K562 (cell line): ENCODE results near the gene NR1H2. TPM values are rescaled to one million over a fixed set of nuclear protein-coding genes. Genes with fewer than 3 reads are reported as not detected.

Experiments used
- ATAC-seq: fragments of 200-7000 bp; cut with Tn5 transposase; 3 replicates; pipeline ENCODE4 v1.9.1; 2020; ENCODE audit warnings: moderate library complexity
- BruUV-seq: library from RNA; stranded (reverse); fragments of 400-500 nt; replicated peaks from 2 replicates; lab custom pipeline; 2021; lab: Mats Ljungman, UMichigan
- CTCF ChIA-PET: fragments of 300-600 bp; formaldehyde crosslinking; extraction: SDS; loops from one replicate; lab custom pipeline; 2021; ENCODE audit warnings: low intra/inter-chr PET ratio; lab: Yijun Ruan, JAX
- POLR2A ChIA-PET: fragments of 300-600, 350-650 bp; sonication (Branson Sonifier 250); formaldehyde crosslinking; extraction: SDS; loops from one replicate; lab custom pipeline; 2021; ENCODE audit warnings: antibody characterized with exemption, inconsistent platforms; lab: Yijun Ruan, JAX
- DNase-seq, 4 experiments: peaks; one replicate each; pipeline versions ENCODE4 v3.0.0 to v3.0.0-alpha.2; 2011 to 2018; ENCODE audit warnings: low spot score in 3 of 4, mixed read lengths in 3 of 4; ENCODE audit errors: extremely low read depth in 1 of 4
- FAIRE-seq: peaks from 2 replicates; lab custom pipeline; 2011; peaks lifted over from hg19 to GRCh38; lab: Jason Lieb, UNC
- H2AFZ ChIP-seq: 2 replicates; pipeline ENCODE4 v1.6.0; 2011; ENCODE audit warnings: low read depth, low read length, control low read depth, inconsistent platforms
- H3K27ac ChIP-seq: fragments of 200-600 bp; 3 replicates; pipeline ENCODE4 v1.8.0; 2011; ENCODE audit warnings: low read depth, mild to moderate bottlenecking, control low read depth, inconsistent platforms, low read length, moderate library complexity, mixed read lengths; ENCODE audit errors: extremely low read depth
- H3K27me3 ChIP-seq, 2 experiments: fragments of 300-600 bp in 1 of 2; 2 replicates in 1 of 2; 3 replicates in 1 of 2; pipeline versions ENCODE4 v1.6.0 to v1.8.0; 2011; ENCODE audit warnings: inconsistent platforms in 2 of 2, low read length in 2 of 2, mild to moderate bottlenecking in 1 of 2, mixed read lengths in 1 of 2, moderate library complexity in 1 of 2; ENCODE audit not compliant: control insufficient read depth in 2 of 2, insufficient read depth in 2 of 2
- H3K36me3 ChIP-seq: fragments of 300-600 bp; 3 replicates; pipeline ENCODE4 v1.8.0; 2011; ENCODE audit warnings: mild to moderate bottlenecking, low read length, inconsistent platforms; ENCODE audit not compliant: control insufficient read depth, insufficient read depth
- H3K4me1 ChIP-seq, 2 experiments: fragments of 200-600 bp in 1 of 2; replicated peaks in 1 of 2; 2 replicates in 1 of 2; 3 replicates in 1 of 2; pipeline versions ENCODE4 v1.5.1 to v1.8.0; 2011; ENCODE audit warnings: inconsistent platforms in 2 of 2, low read length in 2 of 2, mild to moderate bottlenecking in 1 of 2, mixed read lengths in 1 of 2, moderate library complexity in 1 of 2; ENCODE audit not compliant: control insufficient read depth in 2 of 2, insufficient read depth in 2 of 2
- H3K4me2 ChIP-seq: 2 replicates; pipeline ENCODE4 v1.6.1; 2011; ENCODE audit warnings: low read length, control low read depth, inconsistent platforms, mixed read lengths; ENCODE audit not compliant: insufficient read depth
- H3K4me3 ChIP-seq: fragments of 200-600 bp; sonication (generic), shearing (Covaris generic); 2 replicates; pipeline ENCODE4 v1.5.1; 2016; ENCODE audit warnings: control low read depth, inconsistent platforms
- H3K79me2 ChIP-seq: fragments of 200-600 bp; 3 replicates; pipeline ENCODE4 v1.8.0; 2011; ENCODE audit warnings: low read length, inconsistent platforms; ENCODE audit not compliant: control insufficient read depth, insufficient read depth
- H3K9ac ChIP-seq, 2 experiments: 2 replicates each; pipeline versions ENCODE4 v1.6.0 to v1.6.1; 2011; ENCODE audit warnings: low read depth in 2 of 2, low read length in 2 of 2, control low read depth in 1 of 2, inconsistent platforms in 1 of 2, mild to moderate bottlenecking in 1 of 2, mixed read lengths in 1 of 2; ENCODE audit not compliant: insufficient read depth in 1 of 2
- H3K9me1 ChIP-seq: one replicate; pipeline ENCODE4 v1.6.0; 2011; ENCODE audit warnings: inconsistent platforms, mild to moderate bottlenecking, low read length, moderate library complexity; ENCODE audit not compliant: control insufficient read depth, insufficient read depth
- H3K9me3 ChIP-seq: replicated peaks from 2 replicates; pipeline ENCODE4 v1.5.1; 2011; ENCODE audit warnings: low read depth, low read length, inconsistent platforms; ENCODE audit not compliant: control insufficient read depth, insufficient read depth
- H4K20me1 ChIP-seq: replicated peaks from 2 replicates; pipeline ENCODE4 v1.6.1; 2011; ENCODE audit warnings: low read length, inconsistent platforms, mixed read lengths; ENCODE audit not compliant: control insufficient read depth, insufficient read depth
- FOSL1 ChIP-seq: fragments of 200-800 bp; sonication (Bioruptor generic); conservative IDR thresholded peaks from 2 replicates; pipeline ENCODE4 v1.6.1; 2016; ENCODE audit warnings: missing genetic modification characterization, missing compliant biosample characterization
- HMGN3 ChIP-seq: IDR thresholded peaks from 2 replicates; pipeline ENCODE4 v1.6.1; 2011; ENCODE audit warnings: borderline replicate concordance, low read depth, mild to moderate bottlenecking, mixed read lengths, low read length; ENCODE audit not compliant: insufficient read length; ENCODE audit errors: extremely low read depth
- RBM17 ChIP-seq: fragments of 200-400 bp; formaldehyde crosslinking; IDR thresholded peaks from 2 replicates; pipeline ENCODE4 v1.6.1; 2017; ENCODE audit warnings: low read depth, mild to moderate bottlenecking, low read length, borderline replicate concordance
- SIN3B ChIP-seq: fragments of 450-650 bp; IDR thresholded peaks from 2 replicates; pipeline ENCODE4 v1.6.1; 2017; ENCODE audit warnings: low read depth, mild to moderate bottlenecking, moderate library complexity
- STAG1 ChIP-seq: sonication (generic); formaldehyde crosslinking; IDR thresholded peaks from 2 replicates; pipeline ENCODE4 v1.5.0; 2020; ENCODE audit warnings: missing genetic modification reagents, borderline replicate concordance
- TSC22D4 ChIP-seq: fragments of 450-650 bp; IDR thresholded peaks from 2 replicates; pipeline ENCODE4 v1.6.1; 2016; ENCODE audit warnings: missing genetic modification characterization, missing biosample characterization, control low read depth
- ZNF133 ChIP-seq: fragments of 250-450 bp; sonication (Bioruptor Pico); IDR thresholded peaks from 2 replicates; pipeline ENCODE4 v1.4.0; 2020; ENCODE audit warnings: mild to moderate bottlenecking
- WGBS: fragments of 100-300 bp; shearing (Covaris generic); methylation state at CpG from one replicate; pipeline ENCODE4 v1.1.6; 2016; ENCODE audit warnings: low coverage, mixed read lengths; ENCODE audit not compliant: insufficient coverage; ENCODE audit errors: missing lambda C conversion rate; 5-methylcytosine and 5-hydroxymethylcytosine counted together
- in situ Hi-C: fragments of 300-500 bp; cut with MboI; formaldehyde crosslinking; loops from 4 replicates; pipeline ENCODE4 v1.15.0; 2018; ENCODE audit warnings: inconsistent platforms, mixed read lengths
- intact Hi-C: fragments of 100-400 bp; cut with micrococcal nuclease; formaldehyde crosslinking; loops from 2 replicates; pipeline ENCODE4 v1.14.2; 2022
- polyA plus RNA-seq, 8 experiments: library from polyadenylated mRNA; depleted of rRNA in 4 of 8; stranded (reverse) in 5 of 8; unstranded in 3 of 8; fragments of >200 nt; fragmentation: Nextera tagmentation in 2 of 8; fragmentation: Illumina TruSeq in 1 of 8; extraction: Ambion mirVana in 2 of 8; extraction: Trizol in 1 of 8; gene quantifications; 2 replicates each; pipeline versions ENCODE4 v1.2.1 to v1.2.3, GENCODE V29; 2011 to 2014; ENCODE audit warnings: inconsistent platforms in 1 of 8, missing spikeins in 1 of 8
- total RNA-seq, 7 experiments: library from RNA; depleted of rRNA in 6 of 7; stranded (reverse); fragments of >200 nt in 6 of 7; fragmentation: Illumina TruSeq in 2 of 7; extraction: Trizol in 2 of 7; gene quantifications; 2 replicates each; pipeline versions ENCODE4 v1.2.1 to v1.2.3, GENCODE V29; 2011 to 2021; ENCODE audit warnings: low replicate concordance in 1 of 7
- TF ChIP-seq, protein P1 (sequence below): fragments of 450-650 bp; IDR thresholded peaks from 2 replicates; pipeline ENCODE4 v1.6.1; 2017; ENCODE audit warnings: antibody characterized with exemption, mild to moderate bottlenecking
- TF ChIP-seq, protein P2 (sequence below), 2 experiments: IDR thresholded peaks; 2 replicates each; pipeline ENCODE4 v1.6.1; 2011; ENCODE audit warnings: borderline replicate concordance in 1 of 2, control low read depth in 1 of 2, low read depth in 1 of 2, low read length in 1 of 2, mild to moderate bottlenecking in 1 of 2, mixed read lengths in 1 of 2, moderate library complexity in 1 of 2; ENCODE audit not compliant: insufficient read depth in 1 of 2, insufficient read length in 1 of 2, poor library complexity in 1 of 2, severe bottlenecking in 1 of 2; ENCODE audit errors: extremely low read depth in 1 of 2
- TF ChIP-seq, protein P3 (sequence below): fragments of 450-650 bp; formaldehyde crosslinking; IDR thresholded peaks from 2 replicates; pipeline ENCODE4 v1.4.0; 2022; ENCODE audit warnings: mild to moderate bottlenecking, moderate library complexity
- TF ChIP-seq, protein P4 (sequence below), 2 experiments: fragments of 450-650 bp in 1 of 2; IDR thresholded peaks; 2 replicates each; pipeline ENCODE4 v1.6.1; 2011 to 2017; ENCODE audit warnings: low read depth in 2 of 2, antibody characterized with exemption in 1 of 2, borderline replicate concordance in 1 of 2, low read length in 1 of 2, mild to moderate bottlenecking in 1 of 2, mixed read lengths in 1 of 2; ENCODE audit not compliant: control insufficient read depth in 1 of 2

The NR1H2 gene
- total and polyA plus RNA-seq, 9 of the 15 experiments (the other 6 are each of a cell fraction or from before 2014, with no cell fraction given) = 0.11 to 73.8 (median 24.0) TPM

DNA sequence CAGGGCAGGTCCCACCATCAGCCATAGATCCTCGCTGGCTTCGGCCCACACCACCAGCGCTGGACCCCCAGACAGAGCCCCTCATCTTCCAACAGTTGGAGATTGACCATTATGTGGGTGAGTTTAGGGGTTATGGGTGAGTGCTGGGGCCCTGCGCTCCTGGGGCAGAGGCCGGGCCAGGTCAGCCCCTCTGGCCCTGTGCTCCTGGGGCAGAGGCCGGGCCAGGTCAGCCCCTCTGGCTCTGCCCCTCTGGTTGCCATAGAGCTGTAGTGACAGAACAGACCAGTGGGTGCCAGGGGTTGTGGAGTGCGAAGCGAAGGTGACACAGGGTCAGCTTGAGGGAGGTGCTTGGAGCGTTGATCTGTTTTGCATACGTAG, 23.1 kb downstream of the NR1H2 start:
- H3K36me3 ChIP-seq = peaks cover 62% of the 10 kb centered on the region
- FAIRE-seq (no peak), DNase-seq (no peak), ATAC-seq (no peak; the same call in 2 of the 3 replicates)
- H3K9ac ChIP-seq = no peak overlapping the region
- no peak overlapping the region for H3K27ac ChIP-seq
- no peaks in the 10 kb centered on the region for H3K27me3 ChIP-seq
- 92% methylated on average over 10 of the region's 10 CpGs for WGBS
- H3K9me1 ChIP-seq = no peaks in the 10 kb centered on the region
- H4K20me1 ChIP-seq = 0 out of 2 replicates have a peak, but pooled peaks cover 4% of the 10 kb centered on the region
- CTCF ChIA-PET = no interaction called here
- H3K9me3 ChIP-seq = no peaks in the 10 kb centered on the region
- H3K4me1 ChIP-seq = peaks cover 0 to 17% of the 10 kb centered on the region in 2 experiments; a peak in 2 of 5 replicates
- POLR2A ChIA-PET = interaction anchor here (1.0 kb wide), 2 partner anchors 12 to 15 kb away, joined by 3 read pairs; partner anchors contain the start of gene POLD1
- H2AFZ ChIP-seq = no peak overlapping the region
- no peak overlapping the region for H3K4me3 ChIP-seq
- in situ Hi-C loops (no loop called here), intact Hi-C loops (no loop called here)
- H3K79me2 ChIP-seq = peaks cover 28% of the 10 kb centered on the region
- H3K4me2 ChIP-seq = no peak overlapping the region
- BruUV-seq = no TSS peak
- TF ChIP-seq, protein P1, sequence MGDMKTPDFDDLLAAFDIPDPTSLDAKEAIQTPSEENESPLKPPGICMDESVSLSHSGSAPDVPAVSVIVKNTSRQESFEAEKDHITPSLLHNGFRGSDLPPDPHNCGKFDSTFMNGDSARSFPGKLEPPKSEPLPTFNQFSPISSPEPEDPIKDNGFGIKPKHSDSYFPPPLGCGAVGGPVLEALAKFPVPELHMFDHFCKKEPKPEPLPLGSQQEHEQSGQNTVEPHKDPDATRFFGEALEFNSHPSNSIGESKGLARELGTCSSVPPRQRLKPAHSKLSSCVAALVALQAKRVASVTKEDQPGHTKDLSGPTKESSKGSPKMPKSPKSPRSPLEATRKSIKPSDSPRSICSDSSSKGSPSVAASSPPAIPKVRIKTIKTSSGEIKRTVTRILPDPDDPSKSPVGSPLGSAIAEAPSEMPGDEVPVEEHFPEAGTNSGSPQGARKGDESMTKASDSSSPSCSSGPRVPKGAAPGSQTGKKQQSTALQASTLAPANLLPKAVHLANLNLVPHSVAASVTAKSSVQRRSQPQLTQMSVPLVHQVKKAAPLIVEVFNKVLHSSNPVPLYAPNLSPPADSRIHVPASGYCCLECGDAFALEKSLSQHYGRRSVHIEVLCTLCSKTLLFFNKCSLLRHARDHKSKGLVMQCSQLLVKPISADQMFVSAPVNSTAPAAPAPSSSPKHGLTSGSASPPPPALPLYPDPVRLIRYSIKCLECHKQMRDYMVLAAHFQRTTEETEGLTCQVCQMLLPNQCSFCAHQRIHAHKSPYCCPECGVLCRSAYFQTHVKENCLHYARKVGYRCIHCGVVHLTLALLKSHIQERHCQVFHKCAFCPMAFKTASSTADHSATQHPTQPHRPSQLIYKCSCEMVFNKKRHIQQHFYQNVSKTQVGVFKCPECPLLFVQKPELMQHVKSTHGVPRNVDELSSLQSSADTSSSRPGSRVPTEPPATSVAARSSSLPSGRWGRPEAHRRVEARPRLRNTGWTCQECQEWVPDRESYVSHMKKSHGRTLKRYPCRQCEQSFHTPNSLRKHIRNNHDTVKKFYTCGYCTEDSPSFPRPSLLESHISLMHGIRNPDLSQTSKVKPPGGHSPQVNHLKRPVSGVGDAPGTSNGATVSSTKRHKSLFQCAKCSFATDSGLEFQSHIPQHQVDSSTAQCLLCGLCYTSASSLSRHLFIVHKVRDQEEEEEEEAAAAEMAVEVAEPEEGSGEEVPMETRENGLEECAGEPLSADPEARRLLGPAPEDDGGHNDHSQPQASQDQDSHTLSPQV = no peak
- TF ChIP-seq FOSL1 (tag) = no peak
- TF ChIP-seq TSC22D4 (tag) = no peak
- no peak for TF ChIP-seq RBM17
- TF ChIP-seq SIN3B = no peak
- TF ChIP-seq, protein P2, sequence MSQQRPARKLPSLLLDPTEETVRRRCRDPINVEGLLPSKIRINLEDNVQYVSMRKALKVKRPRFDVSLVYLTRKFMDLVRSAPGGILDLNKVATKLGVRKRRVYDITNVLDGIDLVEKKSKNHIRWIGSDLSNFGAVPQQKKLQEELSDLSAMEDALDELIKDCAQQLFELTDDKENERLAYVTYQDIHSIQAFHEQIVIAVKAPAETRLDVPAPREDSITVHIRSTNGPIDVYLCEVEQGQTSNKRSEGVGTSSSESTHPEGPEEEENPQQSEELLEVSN (IDR thresholded peaks at IDR 0.05; ENCODE audit: borderline replicate concordance in 1 of 2, extremely low read depth in 1 of 2, insufficient read depth in 1 of 2, insufficient read length in 1 of 2, low read depth in 1 of 2, low read length in 1 of 2, poor library complexity in 1 of 2, severe bottlenecking in 1 of 2) = no peak
- TF ChIP-seq STAG1 (CRISPR knock-in tag) = no peak
- TF ChIP-seq HMGN3 = no peak
- TF ChIP-seq, protein P3, sequence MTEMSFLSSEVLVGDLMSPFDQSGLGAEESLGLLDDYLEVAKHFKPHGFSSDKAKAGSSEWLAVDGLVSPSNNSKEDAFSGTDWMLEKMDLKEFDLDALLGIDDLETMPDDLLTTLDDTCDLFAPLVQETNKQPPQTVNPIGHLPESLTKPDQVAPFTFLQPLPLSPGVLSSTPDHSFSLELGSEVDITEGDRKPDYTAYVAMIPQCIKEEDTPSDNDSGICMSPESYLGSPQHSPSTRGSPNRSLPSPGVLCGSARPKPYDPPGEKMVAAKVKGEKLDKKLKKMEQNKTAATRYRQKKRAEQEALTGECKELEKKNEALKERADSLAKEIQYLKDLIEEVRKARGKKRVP (CRISPR knock-in tag) = no peak
- TF ChIP-seq, protein P4, sequence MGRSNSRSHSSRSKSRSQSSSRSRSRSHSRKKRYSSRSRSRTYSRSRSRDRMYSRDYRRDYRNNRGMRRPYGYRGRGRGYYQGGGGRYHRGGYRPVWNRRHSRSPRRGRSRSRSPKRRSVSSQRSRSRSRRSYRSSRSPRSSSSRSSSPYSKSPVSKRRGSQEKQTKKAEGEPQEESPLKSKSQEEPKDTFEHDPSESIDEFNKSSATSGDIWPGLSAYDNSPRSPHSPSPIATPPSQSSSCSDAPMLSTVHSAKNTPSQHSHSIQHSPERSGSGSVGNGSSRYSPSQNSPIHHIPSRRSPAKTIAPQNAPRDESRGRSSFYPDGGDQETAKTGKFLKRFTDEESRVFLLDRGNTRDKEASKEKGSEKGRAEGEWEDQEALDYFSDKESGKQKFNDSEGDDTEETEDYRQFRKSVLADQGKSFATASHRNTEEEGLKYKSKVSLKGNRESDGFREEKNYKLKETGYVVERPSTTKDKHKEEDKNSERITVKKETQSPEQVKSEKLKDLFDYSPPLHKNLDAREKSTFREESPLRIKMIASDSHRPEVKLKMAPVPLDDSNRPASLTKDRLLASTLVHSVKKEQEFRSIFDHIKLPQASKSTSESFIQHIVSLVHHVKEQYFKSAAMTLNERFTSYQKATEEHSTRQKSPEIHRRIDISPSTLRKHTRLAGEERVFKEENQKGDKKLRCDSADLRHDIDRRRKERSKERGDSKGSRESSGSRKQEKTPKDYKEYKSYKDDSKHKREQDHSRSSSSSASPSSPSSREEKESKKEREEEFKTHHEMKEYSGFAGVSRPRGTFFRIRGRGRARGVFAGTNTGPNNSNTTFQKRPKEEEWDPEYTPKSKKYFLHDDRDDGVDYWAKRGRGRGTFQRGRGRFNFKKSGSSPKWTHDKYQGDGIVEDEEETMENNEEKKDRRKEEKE (IDR thresholded peaks at IDR 0.05; ENCODE audit: borderline replicate concordance in 1 of 2, control insufficient read depth in 1 of 2, low read depth in 2 of 2, low read length in 1 of 2) = no peak
- no peak for TF ChIP-seq ZNF133
